Endothelial cell (in vitro differentiated cells): ENCODE measurements around the gene TPPP. TPM values are rescaled to one million over a fixed set of nuclear protein-coding genes. Genes with fewer than 3 reads are reported as not detected.

ENCODE experiments used
- DNase-seq: peaks from one replicate; pipeline ENCODE4 v3.0.0; 2021; ENCODE audit warnings: low spot score
- H3K27ac Mint-ChIP-seq: one replicate; pipeline ENCODE4 v1.8.0; 2021; ENCODE audit warnings: mixed read lengths, inconsistent platforms; ENCODE audit not compliant: unreplicated experiment
- H3K27me3 Mint-ChIP-seq: one replicate; pipeline ENCODE4 v1.8.0; 2021; ENCODE audit warnings: mild to moderate bottlenecking, moderate library complexity, mixed read lengths, inconsistent platforms; ENCODE audit not compliant: unreplicated experiment
- H3K36me3 Mint-ChIP-seq: one replicate; pipeline ENCODE4 v1.8.0; 2021; ENCODE audit warnings: mild to moderate bottlenecking, low read depth, mixed read lengths, inconsistent platforms; ENCODE audit not compliant: unreplicated experiment
- H3K4me1 Mint-ChIP-seq: one replicate; pipeline ENCODE4 v1.8.0; 2021; ENCODE audit warnings: mild to moderate bottlenecking, mixed read lengths, inconsistent platforms; ENCODE audit not compliant: unreplicated experiment
- H3K4me3 Mint-ChIP-seq: one replicate; pipeline ENCODE4 v1.8.0; 2021; ENCODE audit warnings: mild to moderate bottlenecking, mixed read lengths, inconsistent platforms; ENCODE audit not compliant: unreplicated experiment
- H3K9me3 Mint-ChIP-seq: one replicate; pipeline ENCODE4 v1.8.0; 2021; ENCODE audit warnings: mixed read lengths, inconsistent platforms; ENCODE audit not compliant: unreplicated experiment
- CTCF ChIP-seq: fragments of 200-600 bp; sonication (generic); IDR thresholded peaks from one replicate; pipeline ENCODE4 v1.5.0; 2021; ENCODE audit warnings: antibody characterized with exemption; ENCODE audit not compliant: unreplicated experiment
- total RNA-seq: library from RNA; stranded (reverse); fragmentation: NEBNext Ultra II Directional; extraction: Animal tissue kit (Norgen Biotek cat#: 25700); gene quantifications from one replicate; pipeline ENCODE4 v1.2.1, GENCODE V29; 2021; ENCODE audit not compliant: unreplicated experiment

Gene TPPP
- total RNA-seq, 1 donor from 2014 or later, result 0.05 TPM

- Mint-ChIP-seq H3K9me3 (no peaks in the 10 kb centered on the region), H3K36me3 (peaks cover 16% of the 10 kb centered on the region)
- DNase-seq, result no peak
Observed at GRCh38 chr5:665541-665955, 27.6 kb downstream of the TPPP start.

DNA sequence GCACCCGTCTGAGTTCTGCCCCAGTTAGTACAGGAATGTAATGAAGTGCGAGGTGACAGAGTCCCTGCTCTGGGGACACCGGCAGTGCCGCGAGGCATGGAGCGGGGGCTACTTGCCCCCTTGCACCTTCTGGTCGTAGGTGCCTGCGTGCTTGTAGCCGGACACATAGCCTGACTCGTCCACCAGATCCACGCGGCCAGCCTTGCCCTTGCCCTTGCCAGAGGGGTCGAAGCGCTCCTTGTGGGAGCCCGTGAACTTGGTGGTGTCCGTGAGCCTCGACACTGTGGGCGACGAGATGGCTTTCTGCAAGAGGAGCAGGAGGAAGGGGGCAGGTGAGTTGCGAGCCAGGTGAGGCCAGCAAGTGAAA lies 28.2 kb downstream of the TPPP start:
- no peak for TF ChIP-seq CTCF
- peaks cover 20% of the 10 kb centered on the region for H3K36me3 Mint-ChIP-seq
- H3K27me3 Mint-ChIP-seq, result peaks cover 7% of the 10 kb centered on the region
- H3K4me3 Mint-ChIP-seq, result no peak overlapping the region
- no peak for DNase-seq
- no peaks in the 10 kb centered on the region for H3K9me3 Mint-ChIP-seq
- H3K4me1 Mint-ChIP-seq, result no peaks in the 10 kb centered on the region
- H3K27ac Mint-ChIP-seq, result no peak overlapping the region

More at GRCh38 chr5:665541-665955, 27.6 kb downstream of the TPPP start:
- no peak for TF ChIP-seq CTCF
- H3K27ac Mint-ChIP-seq, result no peak overlapping the region
- H3K4me1 Mint-ChIP-seq, result no peaks in the 10 kb centered on the region
- peaks cover 7% of the 10 kb centered on the region for H3K27me3 Mint-ChIP-seq
- H3K4me3 Mint-ChIP-seq, result no peak overlapping the region

- Mint-ChIP-seq H3K4me3 (no peak overlapping the region), H3K27ac (no peak overlapping the region), H3K9me3 (no peaks in the 10 kb centered on the region), H3K36me3 (peaks cover 20% of the 10 kb centered on the region), H3K27me3 (peaks cover 7% of the 10 kb centered on the region), H3K4me1 (no peaks in the 10 kb centered on the region)
- DNase-seq, result no peak
- no peak for TF ChIP-seq CTCF
Observed at GRCh38 chr5:664343-664993, 28.7 kb downstream of the TPPP start.

DNA sequence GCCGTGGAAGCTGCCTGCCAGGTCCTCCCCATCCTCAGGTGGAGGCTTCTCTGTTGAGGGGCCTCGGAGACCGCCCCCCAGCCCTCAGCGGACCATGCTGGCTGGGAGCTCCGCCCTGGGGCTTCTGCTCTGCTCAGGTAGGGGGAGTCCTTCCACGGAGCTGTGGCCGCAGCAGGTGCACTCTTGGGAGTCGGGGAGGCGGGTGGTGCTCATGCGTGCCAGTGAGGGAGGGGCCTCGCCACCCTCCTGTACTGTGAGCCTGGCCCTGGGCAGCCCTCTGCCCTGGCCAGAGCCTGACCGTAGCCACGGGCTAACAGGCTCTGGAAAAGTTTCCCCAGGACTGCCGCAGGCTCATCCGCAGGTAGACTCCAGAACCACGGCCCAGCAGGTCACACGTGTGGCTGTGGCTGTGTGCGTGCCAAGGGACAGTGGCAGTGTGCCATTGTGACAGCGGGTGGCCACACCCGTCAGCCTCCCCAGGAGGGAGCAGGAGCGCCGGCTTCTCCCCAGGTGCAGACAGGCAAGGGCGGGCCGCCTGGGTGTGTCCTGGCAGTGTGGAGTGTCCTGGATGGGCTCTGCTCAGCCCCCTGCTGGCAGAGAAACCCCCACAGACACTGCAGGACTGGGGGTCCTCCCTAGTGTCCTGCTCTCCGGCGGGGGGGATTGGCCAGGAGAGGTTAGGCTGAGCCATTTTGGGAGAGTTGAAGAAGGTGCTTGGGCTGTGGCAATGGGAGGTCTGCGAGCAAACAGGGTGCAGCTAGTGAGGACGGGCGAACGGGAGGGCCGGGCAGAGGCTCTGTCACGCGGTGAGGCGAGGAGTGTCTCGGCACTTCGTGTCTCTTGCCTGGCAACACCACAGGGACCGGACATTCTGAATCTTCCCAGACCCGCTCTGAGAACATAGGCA lies 29.5 kb downstream of the TPPP start:
- H3K4me3 Mint-ChIP-seq, result no peak overlapping the region
- H3K27me3 Mint-ChIP-seq, result peaks cover 11% of the 10 kb centered on the region
- H3K36me3 Mint-ChIP-seq, result peaks cover 25% of the 10 kb centered on the region
- no peak for TF ChIP-seq CTCF
- no peaks in the 10 kb centered on the region for H3K4me1 Mint-ChIP-seq
- no peaks in the 10 kb centered on the region for H3K9me3 Mint-ChIP-seq
- DNase-seq, result no peak
- H3K27ac Mint-ChIP-seq, result no peak overlapping the region
